22Rv1 (cell line): ENCODE measurements around the gene RAB4B.

ENCODE experiments used
- ZFX ChIP-seq: fragments of 450-650 bp; IDR thresholded peaks from 2 replicates; pipeline ENCODE4 v1.6.1; 2017; ENCODE audit warnings: antibody characterized with exemption, borderline replicate concordance
- TF ChIP-seq, protein P1 (sequence below): fragments of 450-650 bp; IDR thresholded peaks from 2 replicates; pipeline ENCODE4 v1.5.1; 2017; ENCODE audit warnings: mild to moderate bottlenecking

- TF ChIP-seq, protein P1, sequence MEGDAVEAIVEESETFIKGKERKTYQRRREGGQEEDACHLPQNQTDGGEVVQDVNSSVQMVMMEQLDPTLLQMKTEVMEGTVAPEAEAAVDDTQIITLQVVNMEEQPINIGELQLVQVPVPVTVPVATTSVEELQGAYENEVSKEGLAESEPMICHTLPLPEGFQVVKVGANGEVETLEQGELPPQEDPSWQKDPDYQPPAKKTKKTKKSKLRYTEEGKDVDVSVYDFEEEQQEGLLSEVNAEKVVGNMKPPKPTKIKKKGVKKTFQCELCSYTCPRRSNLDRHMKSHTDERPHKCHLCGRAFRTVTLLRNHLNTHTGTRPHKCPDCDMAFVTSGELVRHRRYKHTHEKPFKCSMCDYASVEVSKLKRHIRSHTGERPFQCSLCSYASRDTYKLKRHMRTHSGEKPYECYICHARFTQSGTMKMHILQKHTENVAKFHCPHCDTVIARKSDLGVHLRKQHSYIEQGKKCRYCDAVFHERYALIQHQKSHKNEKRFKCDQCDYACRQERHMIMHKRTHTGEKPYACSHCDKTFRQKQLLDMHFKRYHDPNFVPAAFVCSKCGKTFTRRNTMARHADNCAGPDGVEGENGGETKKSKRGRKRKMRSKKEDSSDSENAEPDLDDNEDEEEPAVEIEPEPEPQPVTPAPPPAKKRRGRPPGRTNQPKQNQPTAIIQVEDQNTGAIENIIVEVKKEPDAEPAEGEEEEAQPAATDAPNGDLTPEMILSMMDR = no peak
- TF ChIP-seq ZFX = no peak
Measured at GRCh38 chr19:40815223-40815622, 37.2 kb downstream of the RAB4B start.
